HL-60 (cell line): ENCODE data around the gene RNH1.

Experiments used
- DNase-seq, 2 experiments: peaks; one replicate each; pipeline ENCODE4 v3.0.0-alpha.2; 2010 to 2020; ENCODE audit warnings: low read depth in 1 of 2, low spot score in 1 of 2
- H3K27ac ChIP-seq: fragments of 250-450 bp; sonication (Bioruptor Pico); replicated peaks from 2 replicates; pipeline ENCODE4 v1.5.1; 2020; ENCODE audit warnings: mild to moderate bottlenecking, moderate library complexity
- H3K27me3 ChIP-seq: fragments of 250-450 bp; sonication (Bioruptor Pico); 2 replicates; pipeline ENCODE4 v1.5.1; 2021; ENCODE audit warnings: mild to moderate bottlenecking, moderate library complexity; ENCODE audit not compliant: insufficient read depth, poor library complexity, severe bottlenecking
- H3K4me3 ChIP-seq: replicated peaks from 2 replicates; pipeline ENCODE4 v1.5.1; 2011; ENCODE audit warnings: mild to moderate bottlenecking, control low read depth, low read length; ENCODE audit not compliant: insufficient read depth
- GABPA ChIP-seq: IDR thresholded peaks from 2 replicates; pipeline ENCODE4 v1.6.1; 2012; ENCODE audit warnings: low read depth
- POLR2AphosphoS5 ChIP-seq: IDR thresholded peaks from 2 replicates; pipeline ENCODE4 v1.6.1; 2012; ENCODE audit warnings: low read depth
- SPI1 ChIP-seq: IDR thresholded peaks from 2 replicates; pipeline ENCODE4 v1.6.1; 2012; ENCODE audit warnings: low read depth, mild to moderate bottlenecking, borderline replicate concordance
- TF ChIP-seq, protein P1 (sequence below): IDR thresholded peaks from one replicate; pipeline ENCODE4 v1.5.1; 2011; ENCODE audit warnings: low read length, control low read depth, inconsistent platforms; ENCODE audit not compliant: insufficient read depth
- TF ChIP-seq, protein P2 (sequence below): IDR thresholded peaks from 2 replicates; pipeline ENCODE4 v1.6.1; 2012; ENCODE audit warnings: low read depth; ENCODE audit not compliant: insufficient replicate concordance

RNH1 gene

GRCh38 chr11:528815-529727, 22.0 kb upstream of the RNH1 start:
- no peaks in the 10 kb centered on the region for H3K27me3 ChIP-seq
- H3K4me3 ChIP-seq, result no peak overlapping the region
- no peak overlapping the region for H3K27ac ChIP-seq
- TF ChIP-seq POLR2AphosphoS5 (no peak), GABPA (no peak), SPI1 (no peak)
- TF ChIP-seq, protein P1, sequence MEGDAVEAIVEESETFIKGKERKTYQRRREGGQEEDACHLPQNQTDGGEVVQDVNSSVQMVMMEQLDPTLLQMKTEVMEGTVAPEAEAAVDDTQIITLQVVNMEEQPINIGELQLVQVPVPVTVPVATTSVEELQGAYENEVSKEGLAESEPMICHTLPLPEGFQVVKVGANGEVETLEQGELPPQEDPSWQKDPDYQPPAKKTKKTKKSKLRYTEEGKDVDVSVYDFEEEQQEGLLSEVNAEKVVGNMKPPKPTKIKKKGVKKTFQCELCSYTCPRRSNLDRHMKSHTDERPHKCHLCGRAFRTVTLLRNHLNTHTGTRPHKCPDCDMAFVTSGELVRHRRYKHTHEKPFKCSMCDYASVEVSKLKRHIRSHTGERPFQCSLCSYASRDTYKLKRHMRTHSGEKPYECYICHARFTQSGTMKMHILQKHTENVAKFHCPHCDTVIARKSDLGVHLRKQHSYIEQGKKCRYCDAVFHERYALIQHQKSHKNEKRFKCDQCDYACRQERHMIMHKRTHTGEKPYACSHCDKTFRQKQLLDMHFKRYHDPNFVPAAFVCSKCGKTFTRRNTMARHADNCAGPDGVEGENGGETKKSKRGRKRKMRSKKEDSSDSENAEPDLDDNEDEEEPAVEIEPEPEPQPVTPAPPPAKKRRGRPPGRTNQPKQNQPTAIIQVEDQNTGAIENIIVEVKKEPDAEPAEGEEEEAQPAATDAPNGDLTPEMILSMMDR, result no peak
- TF ChIP-seq, protein P2, sequence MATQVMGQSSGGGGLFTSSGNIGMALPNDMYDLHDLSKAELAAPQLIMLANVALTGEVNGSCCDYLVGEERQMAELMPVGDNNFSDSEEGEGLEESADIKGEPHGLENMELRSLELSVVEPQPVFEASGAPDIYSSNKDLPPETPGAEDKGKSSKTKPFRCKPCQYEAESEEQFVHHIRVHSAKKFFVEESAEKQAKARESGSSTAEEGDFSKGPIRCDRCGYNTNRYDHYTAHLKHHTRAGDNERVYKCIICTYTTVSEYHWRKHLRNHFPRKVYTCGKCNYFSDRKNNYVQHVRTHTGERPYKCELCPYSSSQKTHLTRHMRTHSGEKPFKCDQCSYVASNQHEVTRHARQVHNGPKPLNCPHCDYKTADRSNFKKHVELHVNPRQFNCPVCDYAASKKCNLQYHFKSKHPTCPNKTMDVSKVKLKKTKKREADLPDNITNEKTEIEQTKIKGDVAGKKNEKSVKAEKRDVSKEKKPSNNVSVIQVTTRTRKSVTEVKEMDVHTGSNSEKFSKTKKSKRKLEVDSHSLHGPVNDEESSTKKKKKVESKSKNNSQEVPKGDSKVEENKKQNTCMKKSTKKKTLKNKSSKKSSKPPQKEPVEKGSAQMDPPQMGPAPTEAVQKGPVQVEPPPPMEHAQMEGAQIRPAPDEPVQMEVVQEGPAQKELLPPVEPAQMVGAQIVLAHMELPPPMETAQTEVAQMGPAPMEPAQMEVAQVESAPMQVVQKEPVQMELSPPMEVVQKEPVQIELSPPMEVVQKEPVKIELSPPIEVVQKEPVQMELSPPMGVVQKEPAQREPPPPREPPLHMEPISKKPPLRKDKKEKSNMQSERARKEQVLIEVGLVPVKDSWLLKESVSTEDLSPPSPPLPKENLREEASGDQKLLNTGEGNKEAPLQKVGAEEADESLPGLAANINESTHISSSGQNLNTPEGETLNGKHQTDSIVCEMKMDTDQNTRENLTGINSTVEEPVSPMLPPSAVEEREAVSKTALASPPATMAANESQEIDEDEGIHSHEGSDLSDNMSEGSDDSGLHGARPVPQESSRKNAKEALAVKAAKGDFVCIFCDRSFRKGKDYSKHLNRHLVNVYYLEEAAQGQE, result no peak
- no peak for DNase-seq

DNA sequence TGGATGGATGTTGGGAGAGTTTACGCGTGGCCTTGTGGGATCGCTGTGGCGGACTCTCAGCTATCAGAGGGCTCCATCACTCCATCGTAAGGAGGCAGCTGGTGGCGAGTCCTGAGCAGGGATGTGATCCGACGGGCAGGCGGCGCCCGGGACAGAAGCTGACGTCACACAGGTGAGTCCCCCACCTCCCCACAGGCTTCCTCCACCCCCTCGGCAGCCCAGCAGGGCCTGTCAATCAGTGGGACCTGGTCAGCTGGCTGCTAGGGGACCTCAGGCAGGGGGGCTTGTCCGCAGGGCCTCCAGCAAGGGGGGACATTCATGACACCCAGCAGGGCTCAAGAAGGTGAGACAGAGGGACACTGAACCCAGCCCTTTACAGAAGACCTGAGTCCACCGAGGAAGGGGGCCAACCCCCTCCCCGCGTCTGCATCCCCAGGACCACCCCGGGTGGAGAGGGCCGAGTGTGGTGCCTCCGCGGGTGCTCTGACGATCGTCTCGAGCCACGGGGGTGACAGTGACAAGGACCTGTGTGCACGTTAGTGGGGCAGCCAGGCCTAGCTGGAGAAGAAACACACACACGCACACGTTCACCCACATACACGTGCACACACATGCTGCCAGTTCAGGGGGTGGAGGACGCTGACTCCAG, 21.2 kb upstream of the RNH1 start:
- no peak for DNase-seq
- TF ChIP-seq GABPA (no peak), SPI1 (no peak), POLR2AphosphoS5 (no peak)
- TF ChIP-seq, protein P1, result no peak
- TF ChIP-seq, protein P2, result no peak
- Histone ChIP-seq H3K4me3 (no peak overlapping the region), H3K27ac (no peak overlapping the region), H3K27me3 (no peaks in the 10 kb centered on the region)

GRCh38 chr11:526192-526591, 19.1 kb upstream of the RNH1 start:
- no peak for DNase-seq
- TF ChIP-seq GABPA (no peak), POLR2AphosphoS5 (no peak), SPI1 (no peak)
- TF ChIP-seq, protein P1, result no peak
- TF ChIP-seq, protein P2, result no peak
- H3K27ac ChIP-seq, result no peak overlapping the region
- H3K4me3 ChIP-seq, result no peak overlapping the region
- no peaks in the 10 kb centered on the region for H3K27me3 ChIP-seq
